Vagina (tissue), 2 donors: ENCODE measurements around the gene PNPLA3. TPM values are rescaled to one million over a fixed set of nuclear protein-coding genes. Genes with fewer than 3 reads are reported as not detected.
A peak's percentile ranks its signal among the peaks of the same experiment; 100 is the strongest.

Source experiments
- DNase-seq, 2 donors: peaks; one replicate each; pipeline ENCODE4 v3.0.0-alpha.2; 2017; ENCODE audit errors: extremely low spot score in 2 of 2
- H3K27ac ChIP-seq: fragments of 200-600 bp; sonication (generic); one replicate; pipeline ENCODE4 v1.5.1; 2019
- H3K27me3 ChIP-seq: fragments of 200-600 bp; sonication (generic); one replicate; pipeline ENCODE4 v1.5.1; 2019
- H3K36me3 ChIP-seq, 2 donors: fragments of 200-600 bp; sonication (generic); one replicate each; pipeline ENCODE4 v1.5.1; 2017 to 2019
- H3K4me1 ChIP-seq: fragments of 200-600 bp; sonication (generic); one replicate; pipeline ENCODE4 v1.5.1; 2019
- H3K4me3 ChIP-seq, 2 donors: fragments of 200-600 bp; sonication (generic); 1 replicate in 1 of 2; 2 replicates in 1 of 2; pipeline ENCODE4 v1.5.1; 2016 to 2019
- H3K9me3 ChIP-seq: fragments of 200-600 bp; sonication (generic); one replicate; pipeline ENCODE4 v1.5.1; 2019
- CTCF ChIP-seq, 3 experiments: fragments of 450-650 bp in 2 of 3; fragments of 200-600 bp in 1 of 3; sonication (generic) in 1 of 3; IDR thresholded peaks; one replicate each; pipeline ENCODE4 v1.5.1; 2017 to 2019; ENCODE audit warnings: antibody characterized with exemption in 3 of 3, mild to moderate bottlenecking in 2 of 3, moderate library complexity in 2 of 3
- POLR2A ChIP-seq, 2 donors: fragments of 450-650 bp; IDR thresholded peaks; one replicate each; pipeline ENCODE4 v1.6.1; 2017; ENCODE audit warnings: antibody characterized with exemption in 2 of 2, mild to moderate bottlenecking in 2 of 2, moderate library complexity in 2 of 2
- POLR2AphosphoS5 ChIP-seq, 2 donors: sonication (generic); formaldehyde crosslinking; IDR thresholded peaks; one replicate each; pipeline ENCODE4 v1.9.0; 2017; ENCODE audit warnings: antibody characterized with exemption in 2 of 2, mild to moderate bottlenecking in 2 of 2, low read depth in 1 of 2; ENCODE audit not compliant: insufficient read depth in 1 of 2
- intact Hi-C: fragments of 100-400 bp; cut with DNase I; formaldehyde crosslinking; loops from one replicate; pipeline ENCODE4 v1.15.1; 2023
- total RNA-seq: library from RNA; depleted of rRNA; stranded (reverse); fragments of >200 nt; gene quantifications from one replicate; pipeline ENCODE4 v1.2.3, GENCODE V29; 2016

PNPLA3 gene
- total RNA-seq, 1 donor from 2014 or later, result not detected

- Histone ChIP-seq H3K4me1 (no peaks in the 10 kb centered on the region), H3K27ac (no peak overlapping the region), H3K9me3 (no peaks in the 10 kb centered on the region), H3K27me3 (no peaks in the 10 kb centered on the region), H3K4me3 (peak overlapping the region in 1 of 2 donors; percentile 10), H3K36me3 (peaks cover 0 to 42% of the 10 kb centered on the region in 2 donors)
- no peak for DNase-seq
- intact Hi-C loops, result no loop called here
- no peak for TF ChIP-seq CTCF (IDR thresholded peaks at IDR 0.05)
- TF ChIP-seq POLR2AphosphoS5 (IDR thresholded peaks at IDR 0.05; ENCODE audit: insufficient read depth in 1 of 2, low read depth in 1 of 2), result no peak
- TF ChIP-seq POLR2A (IDR thresholded peaks at IDR 0.05), result no peak
Observed at GRCh38 chr22:43996170-43996980, 72.8 kb downstream of the PNPLA3 start.

GRCh38 chr22:43996981-43997265, 73.3 kb downstream of the PNPLA3 start:
- DNase-seq, result no peak
- H3K27me3 ChIP-seq, result no peaks in the 10 kb centered on the region
- TF ChIP-seq POLR2AphosphoS5 (IDR thresholded peaks at IDR 0.05; ENCODE audit: insufficient read depth in 1 of 2, low read depth in 1 of 2) (no peak), CTCF (IDR thresholded peaks at IDR 0.05) (no peak), POLR2A (IDR thresholded peaks at IDR 0.05) (no peak)
- H3K36me3 ChIP-seq, result peaks cover 0 to 36% of the 10 kb centered on the region in 2 donors
- intact Hi-C loops, result no loop called here
- H3K9me3 ChIP-seq, result no peaks in the 10 kb centered on the region
- no peaks in the 10 kb centered on the region for H3K4me1 ChIP-seq
- H3K27ac ChIP-seq, result no peak overlapping the region
- no peak overlapping the region for H3K4me3 ChIP-seq

Other genes starting within 250 kb of the PNPLA3 start
- 1.7 TPM for gene EFCAB6, start 111.5 kb upstream of the PNPLA3 start, total RNA-seq
- 3.2 TPM for gene SULT4A1, start 61.3 kb upstream of the PNPLA3 start, total RNA-seq
- not detected for gene PNPLA5, start 31.8 kb upstream of the PNPLA3 start, total RNA-seq
- gene SAMM50, start 31.6 kb downstream of the PNPLA3 start, total RNA-seq, result 22.3 TPM
- 11.3 TPM for gene PARVB, start 100.5 kb downstream of the PNPLA3 start, total RNA-seq